Suprapubic skin (tissue), 4 donors: ENCODE results near the gene CDH13.

Source experiments
- CTCF ChIP-seq, 2 donors: fragments of 200-600 bp in 1 of 2; fragments of 450-650 bp in 1 of 2; sonication (generic) in 1 of 2; IDR thresholded peaks; one replicate each; pipeline ENCODE4 v1.5.1; 2016 to 2019; ENCODE audit warnings: antibody characterized with exemption in 2 of 2, mild to moderate bottlenecking in 1 of 2, moderate library complexity in 1 of 2
- POLR2A ChIP-seq, 2 donors: fragments of 450-650 bp; IDR thresholded peaks; one replicate each; pipeline ENCODE4 v1.6.1; 2017; ENCODE audit warnings: antibody characterized with exemption in 2 of 2, mild to moderate bottlenecking in 2 of 2, moderate library complexity in 2 of 2
- POLR2AphosphoS5 ChIP-seq, 3 donors: sonication (generic); formaldehyde crosslinking; IDR thresholded peaks; one replicate each; pipeline ENCODE4 v1.6.1; 2017; ENCODE audit warnings: antibody characterized with exemption in 3 of 3

- TF ChIP-seq POLR2A (IDR thresholded peaks at IDR 0.05) (no peak), CTCF (IDR thresholded peaks at IDR 0.05) (no peak), POLR2AphosphoS5 (IDR thresholded peaks at IDR 0.05) (no peak)
Observed at GRCh38 chr16:82796047-82796446, 169.3 kb downstream of the CDH13 start.
